Measurements from ENCODE around the gene GRK1.

Gene GRK1

DNA sequence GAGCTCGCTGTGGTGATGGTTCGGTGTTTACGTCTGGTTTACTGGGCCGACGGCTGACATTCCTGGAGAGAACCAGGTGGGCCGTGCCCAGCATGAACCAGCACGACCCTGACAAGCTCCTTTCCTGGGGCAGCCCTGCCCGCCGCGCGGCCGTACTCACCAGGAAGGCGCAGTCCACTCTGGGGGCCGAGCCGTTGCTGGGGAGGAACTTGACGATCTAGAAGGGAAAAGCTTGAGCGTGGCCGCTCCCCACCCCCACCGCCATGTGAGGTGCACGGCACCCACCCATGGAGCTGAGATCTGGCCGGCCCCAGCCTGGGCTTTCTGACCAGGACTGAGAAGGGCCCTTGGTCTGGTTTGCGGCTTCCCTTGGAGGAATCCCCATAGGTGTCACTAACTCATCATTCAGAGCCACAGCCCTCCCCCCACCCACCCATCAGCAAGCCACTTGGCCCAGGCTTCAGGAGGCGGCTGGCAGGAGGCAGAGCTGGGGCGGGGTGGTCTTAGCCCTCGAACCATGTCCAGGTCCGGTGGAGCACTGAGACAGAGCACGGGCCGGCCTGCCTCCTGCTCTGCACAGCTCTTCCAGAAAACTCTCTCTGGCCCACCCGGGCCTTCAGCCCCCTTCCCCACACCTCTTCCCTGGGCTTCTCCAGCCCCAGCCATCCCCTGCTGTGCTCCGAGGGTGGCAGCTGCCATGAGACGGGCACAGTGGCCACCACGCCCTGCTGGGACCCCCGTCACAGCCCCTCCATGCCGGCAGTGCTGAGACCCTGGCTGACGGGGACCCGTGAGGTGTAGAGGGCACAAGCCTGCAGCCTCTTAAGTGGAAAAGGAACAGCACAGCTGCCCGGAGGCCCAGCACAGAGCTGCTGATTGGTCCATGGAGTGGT, 15.3 kb upstream of the GRK1 start:
- no peak for DNase-seq

GRCh38 chr13:113652404-113653263, 14.4 kb upstream of the GRK1 start:
- no peak for DNase-seq

- DNase-seq, result no peak
Observed at GRCh38 chr13:113653264-113654174, 13.5 kb upstream of the GRK1 start.

- DNase-seq, result no peak
Observed at GRCh38 chr13:113654175-113654560, 12.9 kb upstream of the GRK1 start.

DNA sequence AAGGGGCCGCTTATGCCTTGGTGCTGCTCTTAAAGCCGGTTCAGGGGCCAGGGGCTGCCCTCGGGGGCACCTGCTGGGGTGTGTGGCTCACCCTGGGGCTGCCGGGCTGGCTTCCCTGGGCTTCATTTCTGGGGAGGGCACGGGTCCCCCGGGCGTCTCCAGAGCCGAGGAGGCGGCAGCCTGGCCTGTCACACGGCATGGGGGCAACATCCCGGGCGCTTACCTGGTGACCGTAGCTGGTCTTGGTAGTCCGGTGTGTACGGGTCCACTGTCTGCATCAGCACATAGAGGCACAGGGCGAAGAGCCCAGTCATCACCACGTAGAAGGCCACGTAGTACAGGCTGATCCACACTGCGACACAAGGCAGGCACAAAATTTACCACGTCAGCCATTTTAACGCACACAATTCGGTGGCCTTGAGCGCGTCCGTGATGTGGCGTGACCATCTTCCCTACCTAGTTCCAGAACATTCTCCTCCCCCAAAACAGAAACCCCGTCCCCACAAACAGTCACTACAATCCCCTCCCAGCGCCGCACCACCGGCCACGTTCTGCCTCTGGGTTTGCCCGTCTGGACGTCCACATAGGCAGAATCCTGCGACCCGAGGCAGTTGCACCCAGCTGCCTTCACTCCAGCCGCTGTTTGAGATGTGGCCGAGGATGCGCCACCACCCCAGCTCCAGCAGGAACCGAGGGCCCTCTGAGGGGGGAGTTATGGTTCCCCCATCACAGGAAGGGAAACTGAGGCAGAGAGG, 12.3 kb upstream of the GRK1 start:
- DNase-seq, result no peak

DNA sequence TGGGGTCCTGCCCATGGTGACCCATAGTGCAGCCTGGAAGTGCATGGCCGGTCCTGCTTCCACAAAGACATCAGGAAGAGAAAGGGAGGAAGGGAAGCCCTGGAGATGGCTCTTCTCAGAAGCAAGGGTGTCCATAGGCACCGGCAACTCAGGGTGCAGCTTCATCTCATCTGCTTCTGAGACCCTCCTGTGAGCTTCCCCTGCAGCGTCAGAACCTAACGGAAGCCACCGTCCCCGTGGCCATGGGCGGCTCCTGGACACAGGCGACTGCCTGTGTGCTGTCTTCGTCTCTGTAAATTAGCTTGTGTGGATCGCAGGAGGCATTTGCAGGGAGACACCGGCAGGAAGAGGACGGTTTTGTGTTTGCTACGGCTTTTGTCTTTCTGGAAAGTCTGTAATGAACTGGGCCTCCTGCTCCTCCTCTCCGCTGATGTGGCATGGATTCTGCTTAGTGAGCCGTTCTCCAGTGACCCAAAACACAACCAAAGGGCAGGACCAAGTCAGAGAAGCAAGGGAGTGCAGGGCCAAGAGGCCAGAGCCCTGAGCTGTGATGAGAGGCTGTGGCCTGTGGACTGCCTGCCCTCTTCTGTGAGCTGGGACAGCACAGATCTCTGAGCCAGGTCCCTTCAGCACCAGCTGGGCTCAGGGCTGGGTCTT, 11.5 kb upstream of the GRK1 start:
- DNase-seq, result no peak

DNA sequence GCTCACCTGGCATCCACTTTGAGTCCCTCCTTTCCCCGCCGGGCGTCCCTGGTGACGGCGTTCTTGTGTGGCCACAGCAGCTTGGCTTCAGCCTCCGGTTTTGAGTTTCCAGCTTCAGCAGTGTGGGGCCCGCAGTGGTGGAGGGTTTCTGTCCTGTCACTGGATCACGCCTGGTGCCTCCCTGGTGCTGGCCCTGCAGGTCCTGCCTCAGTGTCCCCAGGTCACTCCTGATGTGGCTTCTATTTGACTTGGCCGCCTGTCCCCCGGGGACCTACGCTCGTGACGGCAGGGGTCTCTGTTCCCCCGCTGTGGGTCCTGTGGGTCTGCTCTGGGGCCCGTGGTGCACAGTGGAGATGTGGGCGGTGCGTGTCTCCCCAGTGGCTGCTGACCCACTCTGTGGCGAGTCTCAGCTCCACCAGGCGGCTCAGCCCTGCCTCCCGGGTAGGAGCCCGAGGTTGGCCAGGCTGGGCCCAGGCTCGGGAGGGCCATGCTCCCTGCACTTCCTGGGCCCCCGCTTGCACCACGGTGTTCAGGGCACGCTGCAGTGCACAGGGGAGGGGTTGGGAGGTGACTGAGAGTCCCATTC, 10.9 kb upstream of the GRK1 start:
- DNase-seq, result no peak

DNA sequence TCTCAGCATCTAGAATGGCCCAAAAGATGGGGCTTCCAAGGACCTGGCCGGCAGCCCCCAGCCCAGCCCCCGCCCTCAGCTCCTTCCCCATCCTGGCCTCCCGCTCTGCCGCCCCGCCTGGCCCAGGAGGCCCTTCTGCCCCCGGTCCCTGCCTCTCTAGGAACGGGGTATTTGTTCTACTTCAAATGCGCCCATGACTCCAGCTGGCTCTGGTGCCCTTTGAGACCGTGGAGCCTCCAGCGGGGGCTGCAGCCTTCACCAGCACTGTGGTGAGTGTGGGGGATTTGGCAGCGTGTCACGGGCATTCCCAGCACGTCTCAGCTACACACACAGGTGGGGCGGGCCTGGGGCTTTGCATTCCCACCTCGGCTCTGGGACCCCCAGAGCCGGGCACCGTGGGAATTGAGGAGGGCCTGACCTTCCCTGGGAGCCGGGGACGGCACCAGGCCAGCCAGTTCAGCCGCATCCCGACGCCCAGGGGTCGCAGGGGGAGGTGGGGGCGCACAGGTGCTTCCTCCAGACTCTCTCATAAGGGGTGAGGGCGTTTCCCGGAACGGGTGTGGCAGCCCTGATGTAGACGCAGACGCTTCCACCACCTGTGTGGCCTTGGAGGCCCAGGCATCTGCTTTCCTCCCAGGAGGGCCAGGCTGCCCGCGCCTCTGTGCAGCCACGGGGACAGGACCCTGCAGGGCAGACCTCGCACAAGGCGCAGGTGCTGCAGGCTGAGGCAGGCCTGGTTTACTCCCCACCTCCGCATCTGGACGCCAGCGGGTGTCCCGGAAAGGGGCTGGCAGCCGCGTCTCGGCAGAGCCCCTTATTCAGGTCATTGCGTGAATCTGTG, 10.0 kb upstream of the GRK1 start:
- no peak for DNase-seq

GRCh38 chr13:113657851-113658741, 8.9 kb upstream of the GRK1 start, which contains the start of gene ATP4B:
Gene ATP4B, minus strand, starts transcription at chr13:113658198. Its CDS starts 54 bp downstream, at chr13:113658144.
- no peak for DNase-seq

GRCh38 chr13:113658836-113659235, 8.2 kb upstream of the GRK1 start:
- DNase-seq, result no peak

GRCh38 chr13:113659337-113659736, 7.7 kb upstream of the GRK1 start:
- DNase-seq, result no peak

GRCh38 chr13:113660066-113660465, 7.0 kb upstream of the GRK1 start:
- no peak for DNase-seq

- DNase-seq, result no peak
Observed at GRCh38 chr13:113661509-113661908, 5.5 kb upstream of the GRK1 start.

DNA sequence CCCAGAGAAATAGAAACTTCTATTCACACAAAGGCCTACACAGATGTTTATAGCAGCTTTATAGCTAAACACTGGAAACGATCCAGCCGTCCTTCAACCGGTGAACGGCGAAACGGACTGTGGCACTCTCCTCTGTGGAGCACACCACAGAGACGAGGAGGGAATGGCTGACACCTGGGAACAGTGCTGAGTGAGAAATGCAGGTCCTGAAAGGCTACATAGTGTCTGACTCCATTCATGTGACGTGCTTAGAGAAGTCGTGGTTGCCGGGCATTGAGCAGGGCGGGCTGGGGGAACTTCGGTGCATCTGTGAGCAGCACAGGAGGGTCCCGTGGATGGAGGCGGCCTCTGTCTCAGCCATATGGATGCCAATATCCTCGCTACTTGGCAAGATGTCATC, 3.1 kb upstream of the GRK1 start:
- DNase-seq, result no peak

DNA sequence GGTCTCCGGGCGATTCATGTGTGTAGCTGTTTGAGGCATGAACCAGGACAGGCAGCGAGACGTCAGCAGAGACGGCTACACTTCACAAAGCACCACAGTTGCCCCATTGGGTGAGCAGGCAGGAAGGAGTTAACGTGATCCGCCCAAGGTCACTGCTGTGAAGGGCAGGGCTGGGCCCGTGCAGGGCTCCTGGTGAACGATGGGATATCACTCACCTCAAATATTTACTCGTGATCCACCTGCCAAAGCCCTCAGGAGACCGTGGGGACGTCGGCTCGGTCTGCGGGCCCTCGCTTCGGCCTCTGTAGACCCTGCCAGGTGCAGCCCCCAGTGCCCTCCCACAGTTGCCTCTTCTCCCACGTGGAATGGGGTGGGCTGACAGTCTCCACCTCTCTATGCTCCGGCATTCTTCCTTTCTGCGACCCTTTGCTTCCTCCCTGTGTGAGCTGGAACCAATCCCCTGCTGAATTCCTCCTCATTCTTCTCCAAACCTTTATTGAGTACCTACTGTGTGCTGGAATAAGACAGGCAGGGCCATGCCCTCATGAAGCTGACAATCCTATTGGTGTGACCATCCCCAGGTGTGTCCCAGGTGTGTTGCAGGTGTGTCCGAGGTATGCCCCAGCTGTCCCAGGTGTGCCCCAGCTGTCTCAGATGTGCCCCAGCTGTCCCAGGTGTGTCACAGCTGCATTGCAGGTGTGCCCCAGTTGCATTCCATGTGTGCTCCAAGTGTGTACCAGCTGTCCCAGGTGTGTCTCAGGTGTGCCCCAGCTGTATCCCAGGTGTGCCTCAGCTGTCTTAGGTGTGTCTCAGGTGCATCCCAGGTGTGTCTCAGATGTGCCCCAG, 2.0 kb upstream of the GRK1 start:
- no peak for DNase-seq

DNA sequence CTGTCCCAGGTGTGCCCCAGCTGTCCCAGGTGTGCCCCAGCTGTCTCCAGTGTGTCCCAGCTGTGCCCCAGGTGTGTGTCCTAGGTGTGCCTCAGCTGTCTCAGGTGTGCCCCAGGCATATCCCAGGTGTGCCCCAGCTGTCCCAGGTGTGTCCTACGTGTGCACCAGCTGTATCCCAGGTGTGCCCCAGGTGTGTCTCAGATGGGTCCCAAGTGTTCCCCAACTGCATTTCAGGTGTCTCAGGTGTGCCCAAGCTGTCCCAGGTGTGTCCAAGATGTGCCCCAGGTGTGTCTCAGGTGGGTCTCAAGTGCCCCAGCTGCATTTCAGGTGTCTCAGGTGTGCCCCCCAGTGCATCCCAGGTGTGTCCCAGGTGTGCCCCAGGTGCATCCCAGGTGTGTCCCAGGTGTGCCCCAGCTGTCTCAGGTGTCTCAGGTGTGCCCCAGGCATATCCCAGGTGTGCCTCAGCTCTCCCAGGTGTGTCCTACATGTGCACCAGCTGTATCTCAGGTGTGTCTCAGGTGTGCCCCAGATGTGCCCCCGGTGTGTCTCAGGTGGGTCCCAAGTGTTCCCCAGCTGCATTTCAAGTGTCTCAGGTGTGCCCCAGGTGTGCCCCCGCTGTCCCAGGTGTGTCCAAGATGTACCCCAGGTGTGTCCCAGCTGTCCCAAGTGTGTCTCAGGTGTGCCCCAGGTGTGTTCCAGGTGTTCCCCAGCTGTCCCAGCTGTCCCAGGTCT, 1.3 kb upstream of the GRK1 start:
- DNase-seq, result no peak

- DNase-seq, result no peak
Observed at GRCh38 chr13:113666329-113666670, 719 bp upstream of the GRK1 start.

Data from HCEC 1CT (cell line).